Ishikawa (cell line): ENCODE results near the gene STX3.
A peak's percentile ranks its signal among the peaks of the same experiment; 100 is the strongest.

Source experiments
- CEBPB ChIP-seq: IDR thresholded peaks from 2 replicates; pipeline ENCODE4 v1.6.1; 2012
- CREB1 ChIP-seq: IDR thresholded peaks from 2 replicates; pipeline ENCODE4 v1.6.1; 2012; ENCODE audit warnings: low read depth
- EGR1 ChIP-seq: IDR thresholded peaks from 2 replicates; pipeline ENCODE4 v1.6.1; 2012
- EP300 ChIP-seq: IDR thresholded peaks from 2 replicates; pipeline ENCODE4 v1.6.1; 2012; ENCODE audit warnings: borderline replicate concordance
- FOXM1 ChIP-seq: IDR thresholded peaks from 2 replicates; pipeline ENCODE4 v1.6.1; 2012; ENCODE audit warnings: low read depth, borderline replicate concordance
- MAX ChIP-seq: IDR thresholded peaks from 2 replicates; pipeline ENCODE4 v1.6.1; 2012
- NFIC ChIP-seq: IDR thresholded peaks from 2 replicates; pipeline ENCODE4 v1.6.1; 2012
- RAD21 ChIP-seq: IDR thresholded peaks from 2 replicates; pipeline ENCODE4 v1.6.1; 2012; ENCODE audit warnings: low read depth
- REST ChIP-seq: IDR thresholded peaks from 2 replicates; pipeline ENCODE4 v1.6.1; 2012; ENCODE audit warnings: low read depth, mild to moderate bottlenecking
- TAF1 ChIP-seq: IDR thresholded peaks from 2 replicates; pipeline ENCODE4 v1.6.1; 2012; ENCODE audit warnings: low read depth, mild to moderate bottlenecking
- TCF12 ChIP-seq: IDR thresholded peaks from 2 replicates; pipeline ENCODE4 v1.6.1; 2012; ENCODE audit warnings: low read depth
- TEAD4 ChIP-seq: IDR thresholded peaks from 2 replicates; pipeline ENCODE4 v1.6.1; 2012
- USF1 ChIP-seq: IDR thresholded peaks from 2 replicates; pipeline ENCODE4 v1.6.1; 2012
- YY1 ChIP-seq: IDR thresholded peaks from 2 replicates; pipeline ENCODE4 v1.6.1; 2012; ENCODE audit warnings: low read depth
- ZBTB7A ChIP-seq: IDR thresholded peaks from 2 replicates; pipeline ENCODE4 v1.6.1; 2012; ENCODE audit warnings: low read depth

STX3 gene

GRCh38 chr11:59807047-59807610 is 52.0 kb downstream of the STX3 start:
- no peak for TF ChIP-seq EGR1
- TF ChIP-seq YY1: no peak
- no peak for TF ChIP-seq EP300
- TF ChIP-seq USF1: no peak
- TF ChIP-seq RAD21: no peak
- TF ChIP-seq REST: no peak
- no peak for TF ChIP-seq CREB1
- no peak for TF ChIP-seq TCF12

GRCh38 chr11:59810189-59810910 is 55.2 kb downstream of the STX3 start, which contains the start of gene MRPL16:
Gene MRPL16 (minus strand): TSS chr11:59810778. CDS start chr11:59810658, 120 bp downstream.
- no peak for TF ChIP-seq NFIC
- no peak; the same call in 1 of the 2 replicates for TF ChIP-seq RAD21
- peak; percentile 49 for TF ChIP-seq CREB1
- TF ChIP-seq REST: no peak
- TF ChIP-seq EP300: peak; percentile 47; the same call in 1 of the 2 replicates
- 0 out of 2 replicates have a peak, but pooled peaks have one; percentile 37 for TF ChIP-seq CEBPB
- TF ChIP-seq YY1: peak; percentile 69; the same call in 1 of the 2 replicates
- peak; percentile 75; the same call in 1 of the 2 replicates for TF ChIP-seq MAX
- no peak for TF ChIP-seq EGR1
- TF ChIP-seq TCF12: peak; percentile 80
- no peak for TF ChIP-seq FOXM1
- peak; percentile 98 for TF ChIP-seq TAF1
- TF ChIP-seq TEAD4: no peak
- TF ChIP-seq ZBTB7A: no peak
- TF ChIP-seq USF1: peak; percentile 72

GRCh38 chr11:59810911-59811259 is 55.7 kb downstream of the STX3 start:
- no peak for TF ChIP-seq MAX
- no peak for TF ChIP-seq RAD21
- no peak for TF ChIP-seq TEAD4

GRCh38 chr11:59812220-59812619 is 57.0 kb downstream of the STX3 start:
- TF ChIP-seq FOXM1 (no peak), NFIC (no peak), TAF1 (no peak), CEBPB (no peak), RAD21 (no peak), REST (no peak), TEAD4 (no peak), ZBTB7A (no peak), EGR1 (no peak), EP300 (no peak), YY1 (no peak)
